GM04503 (cell line): ENCODE measurements around the gene ATG101.

Experiments used
- DNase-seq: peaks from one replicate; pipeline ENCODE4 v3.0.0-alpha.2; 2012; ENCODE audit warnings: low read depth

ATG101 gene

GRCh38 chr12:52079576-52080402, 10.0 kb downstream of the ATG101 start, which contains the start of gene SMIM41:
Gene SMIM41, plus strand, starts transcription at chr12:52079704. Its CDS starts 76 bp downstream, at chr12:52079780.
- DNase-seq, result no peak

DNA sequence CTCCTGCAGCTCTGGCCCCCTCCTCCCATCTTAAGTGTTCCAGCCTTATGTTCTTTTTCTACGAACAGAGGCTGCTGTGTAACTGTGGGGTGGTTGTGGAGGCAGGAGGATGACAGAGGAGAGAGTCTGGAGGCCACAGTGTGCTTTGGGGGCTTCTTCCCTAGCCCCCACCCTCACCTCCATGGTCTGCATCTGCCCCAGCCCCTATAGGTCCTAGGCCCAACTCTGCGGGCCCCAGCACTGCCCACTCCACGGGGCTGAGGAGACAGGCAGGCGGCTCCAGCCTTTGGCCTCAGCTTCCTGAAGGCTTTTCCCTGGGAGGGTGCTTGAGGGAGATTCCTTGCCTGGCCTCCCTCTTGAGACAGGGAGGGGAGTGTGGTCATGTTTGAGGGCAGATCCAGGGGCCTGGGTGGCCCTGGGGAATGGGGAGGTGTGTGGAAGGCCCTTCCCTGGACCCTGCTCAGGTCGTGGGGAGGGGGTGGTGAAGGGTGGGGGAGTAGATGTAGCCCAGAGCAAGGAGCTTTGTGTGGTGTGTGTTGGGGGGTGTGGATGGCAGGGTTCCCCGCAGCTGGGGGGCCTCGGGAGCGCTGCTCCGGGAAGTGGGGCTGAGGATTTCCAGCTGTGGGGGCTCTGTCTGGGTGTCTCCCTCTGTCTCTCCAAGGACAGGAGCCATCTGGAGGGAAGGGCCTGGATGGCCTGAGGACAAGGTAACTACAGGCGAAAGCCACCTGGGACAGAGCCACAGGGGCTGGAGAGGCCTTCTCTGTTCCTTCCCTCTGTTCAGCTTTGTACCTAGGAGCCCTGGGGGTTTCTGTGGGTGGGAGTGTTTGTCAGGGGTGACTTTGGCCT, 10.8 kb downstream of the ATG101 start:
- no peak for DNase-seq

GRCh38 chr12:52081263-52081733, 11.5 kb downstream of the ATG101 start:
- DNase-seq, result no peak

DNA sequence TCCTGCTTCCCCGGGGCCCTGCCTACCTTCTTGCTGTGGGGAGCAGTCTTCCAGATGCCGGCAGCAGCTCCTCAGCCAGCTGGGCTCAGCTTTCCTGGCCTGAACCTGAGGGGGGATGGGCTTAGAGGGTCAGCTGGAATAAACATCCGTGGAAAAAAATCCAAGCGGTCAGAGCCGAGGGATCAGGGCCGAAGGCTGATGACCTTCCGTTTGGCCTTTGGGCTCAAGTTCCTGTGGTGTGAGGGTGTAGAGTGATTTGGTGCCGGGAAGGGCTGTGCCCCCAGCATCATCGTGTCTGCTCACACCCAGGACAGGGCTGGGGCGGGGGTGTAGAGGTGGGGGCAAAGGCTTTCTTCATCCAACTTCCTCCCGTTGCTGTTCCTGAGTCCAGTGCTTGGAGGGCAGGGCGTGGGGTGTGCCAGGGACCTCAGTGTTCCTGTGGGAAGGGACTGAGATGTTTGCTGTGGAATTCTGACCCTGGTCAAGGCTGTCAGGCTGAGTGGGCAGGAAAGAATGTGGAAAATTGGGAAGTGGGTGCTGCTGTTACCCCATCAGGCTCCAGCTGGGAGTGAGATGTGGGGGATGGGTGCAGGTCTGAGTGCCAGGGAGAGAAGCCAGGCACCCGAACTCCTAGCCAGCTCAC, 12.4 kb downstream of the ATG101 start:
- DNase-seq, result peak; percentile 51

DNA sequence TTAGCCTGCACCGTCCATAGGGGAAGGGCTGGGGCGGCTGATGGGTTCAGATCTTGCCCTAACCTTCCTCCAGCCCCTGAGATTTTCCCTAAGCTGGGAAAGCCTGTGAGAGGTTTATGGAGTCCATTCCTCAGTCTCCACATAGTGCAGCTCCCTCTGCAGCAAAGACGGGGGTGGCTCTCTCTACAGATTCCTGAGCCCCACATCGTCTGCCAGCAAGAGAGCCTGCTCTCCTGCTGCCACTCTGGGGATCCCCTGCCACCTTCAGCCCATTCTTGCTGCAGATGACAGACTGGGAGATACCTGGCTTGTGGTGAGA, 12.8 kb downstream of the ATG101 start:
- no peak for DNase-seq

- DNase-seq, result no peak
Measured at GRCh38 chr12:52082988-52083637, 13.3 kb downstream of the ATG101 start.

DNA sequence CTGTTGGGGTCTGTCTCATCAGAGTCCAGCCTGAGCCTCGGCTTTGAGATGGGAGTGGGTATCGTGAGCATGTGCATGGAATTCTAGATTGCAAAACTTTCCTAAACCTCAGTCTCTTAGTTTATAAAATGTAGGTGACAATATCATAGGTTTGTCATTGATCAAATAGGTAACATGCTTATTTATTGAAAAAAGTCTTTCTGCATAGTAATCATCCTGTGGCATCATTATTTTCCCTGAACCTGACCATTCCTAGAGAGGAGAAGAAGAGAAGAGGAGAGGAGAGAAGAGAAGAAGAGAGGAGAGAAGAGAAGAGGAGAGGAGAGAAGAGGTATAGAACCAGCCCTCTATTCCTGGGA, 13.8 kb downstream of the ATG101 start:
- DNase-seq, result no peak

DNA sequence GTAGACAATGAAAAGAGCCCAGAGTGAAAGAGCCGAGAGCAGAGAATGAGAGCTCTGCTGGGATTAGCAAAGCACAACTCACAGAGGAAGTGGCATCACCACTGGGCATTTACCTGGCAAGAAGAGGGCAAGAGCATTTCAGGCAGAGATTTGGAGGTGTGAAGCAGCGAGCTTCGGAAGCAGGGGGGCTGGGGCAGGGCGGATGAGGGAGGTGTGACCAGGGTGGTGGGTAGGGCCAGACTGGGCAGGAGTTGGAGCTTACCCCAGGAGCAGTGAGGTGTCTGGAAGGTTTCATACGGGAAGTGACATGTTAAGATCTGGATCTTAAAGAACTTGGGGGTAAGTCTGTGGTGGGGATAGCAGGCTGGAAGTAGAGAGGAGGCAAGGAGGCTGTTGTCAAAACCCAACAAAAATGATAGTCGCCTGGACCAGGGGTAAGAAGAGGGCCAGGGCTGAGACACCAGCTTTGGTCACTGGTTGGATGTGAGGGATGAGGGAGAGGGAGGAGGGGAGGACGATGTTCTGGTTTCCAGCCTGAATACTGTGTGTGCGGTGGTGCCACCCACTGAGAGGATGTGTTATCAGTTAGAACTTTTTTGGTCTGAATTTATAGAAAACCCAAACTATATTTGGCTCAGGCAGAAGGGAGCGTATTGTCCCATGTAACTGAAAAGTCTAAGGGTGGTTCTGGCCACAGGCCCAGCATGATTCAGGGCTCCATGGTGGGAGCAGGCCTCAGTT, 14.9 kb downstream of the ATG101 start:
- DNase-seq, result no peak

DNA sequence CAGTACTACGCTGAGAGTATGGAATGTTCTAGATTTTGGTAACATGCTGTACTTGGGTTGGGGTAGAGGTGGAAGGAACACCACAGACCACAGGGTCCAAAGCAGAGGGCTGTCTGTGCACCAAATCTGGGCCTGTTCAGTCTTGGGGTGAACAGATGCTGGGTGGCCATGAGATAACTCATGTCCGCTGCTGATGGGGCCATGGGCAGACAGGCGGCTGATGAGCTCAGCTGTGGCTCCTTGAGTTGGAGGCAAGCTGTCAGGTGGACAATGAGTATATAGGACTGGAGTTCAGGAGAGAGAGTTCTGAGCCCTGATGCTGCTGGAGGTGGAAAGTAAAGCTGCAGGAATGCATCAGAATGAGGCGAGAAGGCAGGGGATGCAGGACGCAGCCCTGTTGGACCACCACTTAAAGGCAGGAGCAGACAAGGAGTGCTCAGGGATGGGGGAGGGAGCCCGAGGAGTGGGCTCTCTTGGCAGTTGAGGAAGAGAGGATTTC, 16.0 kb downstream of the ATG101 start:
- no peak for DNase-seq

DNA sequence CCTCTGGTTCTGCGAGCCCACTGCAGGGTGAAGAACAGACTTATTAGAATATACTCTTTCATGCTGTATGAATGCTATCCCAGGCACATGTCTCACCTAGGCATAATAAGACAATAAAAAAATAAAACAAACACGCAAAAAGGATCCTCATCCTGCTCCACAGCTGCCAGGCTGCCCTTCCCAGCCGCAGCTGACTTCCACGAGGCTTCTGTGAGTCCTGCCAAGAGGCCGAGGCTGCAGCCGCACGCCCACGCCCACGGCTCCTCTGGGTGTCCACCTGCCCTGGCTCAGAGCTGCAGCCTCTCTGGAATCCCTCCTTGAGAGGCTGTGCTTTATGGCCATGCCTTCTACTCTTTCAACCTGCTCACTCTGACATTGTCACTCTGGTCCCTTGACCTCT, 16.6 kb downstream of the ATG101 start:
- DNase-seq, result no peak

- no peak for DNase-seq
Measured at GRCh38 chr12:52086944-52087835, 17.4 kb downstream of the ATG101 start.

DNA sequence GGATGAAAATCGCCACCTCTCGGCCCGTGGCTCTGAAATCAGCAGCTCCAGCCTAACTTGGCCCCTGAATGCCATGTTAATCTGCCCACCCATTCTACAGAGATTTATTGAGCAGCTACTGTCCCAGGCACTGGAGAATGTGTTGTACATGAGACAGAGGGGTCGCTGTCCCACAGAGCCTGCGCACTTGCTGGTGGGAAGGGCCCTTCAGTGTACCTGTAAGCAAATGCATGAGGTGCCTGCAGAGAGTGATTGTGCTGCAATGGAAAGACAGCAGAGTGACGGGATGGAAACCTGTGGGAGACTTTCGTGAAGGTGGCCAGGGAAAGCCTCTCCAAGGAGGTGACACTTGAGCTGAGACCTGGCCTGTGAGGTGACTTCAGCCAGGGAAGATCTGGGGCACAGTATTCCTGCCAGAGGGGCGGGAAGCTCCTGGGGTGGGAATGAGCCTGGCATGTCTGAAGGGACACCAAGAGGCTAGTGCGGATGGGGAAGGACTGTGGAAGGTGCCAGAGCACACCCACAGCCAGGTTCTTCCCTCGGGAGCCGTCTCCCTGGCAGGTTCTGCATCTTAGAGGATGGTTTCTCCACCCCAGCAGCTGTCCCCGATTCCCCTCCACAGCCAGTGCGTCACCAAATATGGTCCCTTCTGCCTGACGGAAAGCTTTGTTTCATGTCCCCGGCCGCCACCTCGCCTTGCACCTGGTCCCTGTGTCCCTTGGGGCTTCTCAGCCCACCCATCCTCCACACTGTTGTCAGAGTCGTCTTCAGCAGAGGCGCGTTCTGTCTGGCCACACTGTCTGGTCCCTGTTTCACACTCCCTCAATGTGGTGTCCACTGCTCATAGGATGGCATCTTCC, 18.4 kb downstream of the ATG101 start:
- no peak for DNase-seq

DNA sequence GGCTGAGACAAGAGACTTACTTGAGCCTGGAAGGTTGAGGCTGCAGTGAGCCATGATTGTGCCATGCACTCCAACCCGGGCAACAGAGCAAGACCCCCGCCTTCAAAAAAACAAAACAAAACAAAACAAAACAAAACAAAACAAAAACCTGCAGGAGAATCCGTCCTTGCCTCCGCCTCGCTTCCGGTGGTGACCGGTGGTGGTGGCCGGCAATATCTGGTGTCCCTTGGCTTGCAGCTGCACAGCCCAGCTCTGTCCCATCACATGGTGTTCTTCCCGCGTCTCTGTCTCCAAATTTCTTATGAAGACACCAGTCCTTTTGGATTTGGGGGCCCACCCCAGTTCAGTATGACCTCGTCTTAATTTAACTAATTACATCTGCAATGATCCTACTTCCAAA, 19.7 kb downstream of the ATG101 start:
- DNase-seq, result no peak

DNA sequence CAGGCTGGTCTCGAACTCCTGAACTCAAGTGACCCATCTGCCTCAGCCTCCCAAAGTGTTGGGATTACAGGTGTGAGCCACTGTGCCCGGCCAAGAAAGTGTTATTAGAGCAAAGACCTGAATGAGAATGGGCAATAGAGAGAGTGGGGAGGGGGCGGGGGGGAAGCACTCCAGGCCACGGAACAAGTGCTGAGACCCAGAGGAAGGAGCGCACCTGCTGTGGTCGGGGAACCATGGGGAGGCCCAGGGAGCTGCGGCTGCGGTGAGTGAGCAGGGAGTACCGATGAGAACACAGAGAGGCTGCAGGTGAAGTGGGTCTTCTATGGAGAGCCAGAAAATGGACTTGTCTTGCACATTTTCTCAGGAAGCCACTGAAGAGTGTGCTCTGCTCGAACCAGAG, 20.5 kb downstream of the ATG101 start:
- DNase-seq, result no peak

- no peak for DNase-seq
Measured at GRCh38 chr12:52091061-52091460, 21.3 kb downstream of the ATG101 start.

- DNase-seq, result no peak
Measured at GRCh38 chr12:52091869-52092268, 22.1 kb downstream of the ATG101 start.

DNA sequence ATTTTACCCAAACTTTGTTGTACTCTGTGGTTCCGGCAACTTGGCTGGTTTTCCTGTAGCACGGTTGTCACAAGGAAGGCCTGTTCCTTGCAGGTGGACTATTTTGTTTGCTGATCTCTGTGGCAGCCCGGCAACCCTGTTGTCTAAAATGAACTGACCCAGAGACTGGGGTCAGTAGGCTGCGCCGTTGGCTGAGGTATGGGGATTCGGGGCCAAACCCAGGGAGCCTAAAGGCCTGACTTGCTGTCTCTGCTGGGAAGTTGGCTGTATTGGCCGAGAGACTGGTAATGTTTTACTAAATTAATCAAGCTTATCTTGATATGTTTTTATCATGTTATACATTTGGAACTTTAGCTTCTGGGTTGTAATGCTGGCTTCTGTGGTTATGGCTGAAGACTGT, 23.6 kb downstream of the ATG101 start:
- no peak for DNase-seq

- no peak for DNase-seq
Measured at GRCh38 chr12:52096332-52097044, 26.7 kb downstream of the ATG101 start.
